SK-N-SH (cell line): Measurements from ENCODE around the gene SLC28A3. TPM values are rescaled to one million over a fixed set of nuclear protein-coding genes. Genes with fewer than 3 reads are reported as not detected.

Source experiments
- CTCF ChIA-PET: fragments of 300-600, 350-600 bp; formaldehyde crosslinking; extraction: SDS; loops from one replicate; lab custom pipeline; 2021; lab: Yijun Ruan, JAX
- POLR2A ChIA-PET: fragments of 350-600 bp; sonication (Branson Sonifier 250); formaldehyde crosslinking; extraction: SDS; loops from one replicate; lab custom pipeline; 2020; ENCODE audit warnings: antibody characterized with exemption, inconsistent platforms; lab: Yijun Ruan, JAX
- DNase-seq: peaks from one replicate; pipeline ENCODE4 v3.0.0; 2012
- H2AFZ ChIP-seq: fragments of 200-600 bp; sonication (generic); 2 replicates; pipeline ENCODE4 v1.8.1; 2016; ENCODE audit warnings: antibody characterized with exemption, mild to moderate bottlenecking, low read depth
- H3F3A ChIP-seq: fragments of 200-600 bp; sonication (generic); replicated peaks from 2 replicates; pipeline ENCODE3; 2016; ENCODE audit warnings: antibody characterized with exemption, mild to moderate bottlenecking; ENCODE audit not compliant: insufficient read depth
- H3K27ac ChIP-seq, 2 experiments: fragments of 200-500 bp in 1 of 2; fragments of 200-600 bp in 1 of 2; sonication (Bioruptor generic) in 1 of 2; sonication (generic), shearing (Covaris generic) in 1 of 2; 2 replicates each; pipeline versions ENCODE4 v1.5.1 to v1.6.1; 2014 to 2016; ENCODE audit warnings: low read depth in 2 of 2, inconsistent platforms in 1 of 2, low read length in 1 of 2, mild to moderate bottlenecking in 1 of 2, mixed read lengths in 1 of 2
- H3K27me3 ChIP-seq: fragments of 200-600 bp; sonication (generic), shearing (Covaris generic); 2 replicates; pipeline ENCODE4 v1.6.1; 2016; ENCODE audit warnings: mixed run types; ENCODE audit not compliant: insufficient read depth
- H3K36me3 ChIP-seq, 2 experiments: fragments of 200-500 bp in 1 of 2; fragments of 200-600 bp in 1 of 2; sonication (Bioruptor generic) in 1 of 2; sonication (generic) in 1 of 2; replicated peaks in 1 of 2; 2 replicates each; pipeline versions ENCODE3 to v1.5.1; 2014 to 2016; ENCODE audit warnings: low read length in 1 of 2, mild to moderate bottlenecking in 1 of 2; ENCODE audit not compliant: insufficient read depth in 2 of 2, control insufficient read depth in 1 of 2
- H3K4me1 ChIP-seq, 2 experiments: fragments of 200-500 bp in 1 of 2; fragments of 200-600 bp in 1 of 2; sonication (Bioruptor generic) in 1 of 2; sonication (generic), shearing (Covaris generic) in 1 of 2; 2 replicates each; pipeline versions ENCODE4 v1.5.1 to v1.6.1; 2014 to 2016; ENCODE audit warnings: low read depth in 1 of 2, low read length in 1 of 2, mixed run types in 1 of 2; ENCODE audit not compliant: insufficient read depth in 2 of 2, control insufficient read depth in 1 of 2
- H3K4me2 ChIP-seq: fragments of 200-600 bp; sonication (generic), shearing (Covaris generic); 2 replicates; pipeline ENCODE4 v1.6.1; 2017; ENCODE audit warnings: mixed run types
- H3K4me3 ChIP-seq, 2 experiments: fragments of 200-500 bp in 1 of 2; fragments of 200-600 bp in 1 of 2; sonication (Bioruptor generic) in 1 of 2; sonication (generic), shearing (Covaris generic) in 1 of 2; 2 replicates each; pipeline versions ENCODE4 v1.5.1 to v1.8.1; 2014 to 2016; ENCODE audit warnings: low read depth in 2 of 2, inconsistent platforms in 1 of 2, low read length in 1 of 2, mild to moderate bottlenecking in 1 of 2, mixed read lengths in 1 of 2, moderate library complexity in 1 of 2
- H3K79me2 ChIP-seq: fragments of 200-600 bp; sonication (generic); 2 replicates; pipeline ENCODE4 v1.8.1; 2017; ENCODE audit warnings: mild to moderate bottlenecking; ENCODE audit not compliant: insufficient read depth
- H3K9ac ChIP-seq: fragments of 200-600 bp; sonication (generic); 2 replicates; pipeline ENCODE4 v1.6.1; 2017; ENCODE audit warnings: mixed run types
- H3K9me2 ChIP-seq: fragments of 200-600 bp; sonication (generic); 2 replicates; pipeline ENCODE4 v1.6.1; 2017; ENCODE audit warnings: mixed run types
- H3K9me3 ChIP-seq: fragments of 200-600 bp; sonication (generic); 2 replicates; pipeline ENCODE4 v1.6.1; 2017; ENCODE audit warnings: mixed run types, mild to moderate bottlenecking, moderate library complexity
- H4K20me1 ChIP-seq: fragments of 200-600 bp; sonication (generic); 2 replicates; pipeline ENCODE4 v1.6.1; 2017; ENCODE audit warnings: mild to moderate bottlenecking, mixed run types; ENCODE audit not compliant: insufficient read depth
- CHD2 ChIP-seq: fragments of 150-350 bp; IDR thresholded peaks from 2 replicates; pipeline ENCODE4 v1.6.1; 2018; ENCODE audit warnings: low read length; ENCODE audit not compliant: partially characterized antibody
- ELF1 ChIP-seq: IDR thresholded peaks from 2 replicates; pipeline ENCODE4 v1.4.0; 2012
- EZH2phosphoT487 ChIP-seq: fragments of 200-600 bp; sonication (generic); IDR thresholded peaks from 2 replicates; pipeline ENCODE4 v1.6.1; 2017; ENCODE audit warnings: low read depth, mixed run types, mild to moderate bottlenecking, antibody characterized with exemption, moderate library complexity, borderline replicate concordance
- FOSL2 ChIP-seq: IDR thresholded peaks from 2 replicates; pipeline ENCODE4 v1.4.0; 2012; ENCODE audit warnings: low read depth, mild to moderate bottlenecking, moderate library complexity, borderline replicate concordance
- GABPA ChIP-seq: IDR thresholded peaks from 2 replicates; pipeline ENCODE4 v1.4.0; 2012; ENCODE audit warnings: low read depth, mild to moderate bottlenecking
- MAX ChIP-seq: IDR thresholded peaks from 2 replicates; pipeline ENCODE4 v1.4.0; 2012; ENCODE audit warnings: low read depth
- NRF1 ChIP-seq: IDR thresholded peaks from 2 replicates; pipeline ENCODE4 v1.6.1; 2012; ENCODE audit warnings: low read depth, mild to moderate bottlenecking, low read length
- POLR2AphosphoS5 ChIP-seq: IDR thresholded peaks from 2 replicates; pipeline ENCODE4 v1.6.1; 2012; ENCODE audit warnings: low read depth, low read length
- REST ChIP-seq: IDR thresholded peaks from 2 replicates; pipeline ENCODE4 v1.6.1; 2012; ENCODE audit warnings: mild to moderate bottlenecking, low read depth, low read length, moderate library complexity
- RFX5 ChIP-seq: IDR thresholded peaks from 2 replicates; pipeline ENCODE4 v1.6.1; 2012; ENCODE audit warnings: mild to moderate bottlenecking, improper control_type of control experiment, low read length
- SIN3A ChIP-seq: IDR thresholded peaks from 2 replicates; pipeline ENCODE4 v1.6.1; 2012; ENCODE audit warnings: low read depth, mild to moderate bottlenecking, low read length, moderate library complexity, borderline replicate concordance
- TAF1 ChIP-seq: IDR thresholded peaks from 2 replicates; pipeline ENCODE4 v1.6.1; 2012; ENCODE audit warnings: low read depth, mild to moderate bottlenecking, low read length, moderate library complexity, borderline replicate concordance
- TEAD4 ChIP-seq: IDR thresholded peaks from 2 replicates; pipeline ENCODE4 v1.4.0; 2012; ENCODE audit warnings: mild to moderate bottlenecking, borderline replicate concordance; ENCODE audit not compliant: insufficient read depth
- YY1 ChIP-seq: IDR thresholded peaks from 2 replicates; pipeline ENCODE4 v1.4.0; 2012; ENCODE audit warnings: low read depth, mild to moderate bottlenecking
- ZBTB33 ChIP-seq: IDR thresholded peaks from 2 replicates; pipeline ENCODE4 v1.4.0; 2012; ENCODE audit warnings: low read depth, borderline replicate concordance
- WGBS: methylation state at CpG from one replicate; pipeline ENCODE4 v1.1.6; 2017; ENCODE audit warnings: low lambda C conversion rate; 5-methylcytosine and 5-hydroxymethylcytosine counted together
- polyA plus RNA-seq, 3 experiments: library from polyadenylated mRNA; depleted of rRNA; stranded (reverse); fragments of >200 nt; gene quantifications; 2 replicates each; pipeline ENCODE4 v1.2.3, GENCODE V29; 2012
- TF ChIP-seq, protein P1 (sequence below): IDR thresholded peaks from 2 replicates; pipeline ENCODE4; 2012
- TF ChIP-seq, protein P2 (sequence below): fragments of 150-350 bp; IDR thresholded peaks from 2 replicates; pipeline ENCODE4 v1.6.1; 2017; ENCODE audit warnings: antibody characterized with exemption, low read length, low read depth, borderline replicate concordance
- TF ChIP-seq, protein P3 (sequence below): fragments of 200-600 bp; sonication (generic); IDR thresholded peaks from 2 replicates; pipeline ENCODE4 v1.6.1; 2017; ENCODE audit warnings: antibody characterized with exemption, mild to moderate bottlenecking, moderate library complexity

Gene SLC28A3
- polyA plus RNA-seq, 1 of the 3 experiments (the other 2 are of a cell fraction): 0.23 TPM

GRCh38 chr9:84264307-84265029 lies 76.1 kb downstream of the SLC28A3 start:
- H3K9me3 ChIP-seq: no peaks in the 10 kb centered on the region
- ChIA-PET CTCF (interaction anchor here (0.6 to 1.7 kb wide), 7 partner anchors 52 to 331 kb away, joined by 3 to 10 read pairs (median 3); no protein-coding TSS in a partner anchor), POLR2A (interaction anchor here (0.6 to 2.0 kb wide), 2 partner anchors 284 to 314 kb away, joined by 3 to 8 read pairs; partner anchors contain the start of genes HNRNPK and RMI1)
- H2AFZ ChIP-seq: no peak overlapping the region
- no peaks in the 10 kb centered on the region for H4K20me1 ChIP-seq
- TF ChIP-seq FOSL2: no peak
- TF ChIP-seq ZBTB33: no peak
- no peak for TF ChIP-seq TAF1
- TF ChIP-seq POLR2AphosphoS5: no peak
- no peak for TF ChIP-seq TEAD4
- TF ChIP-seq YY1: no peak
- no peak for TF ChIP-seq MAX
- no peak for TF ChIP-seq SIN3A
- TF ChIP-seq CHD2: no peak
- TF ChIP-seq REST: no peak
- TF ChIP-seq RFX5: no peak
- no peak for TF ChIP-seq EZH2phosphoT487
- TF ChIP-seq, protein P1, sequence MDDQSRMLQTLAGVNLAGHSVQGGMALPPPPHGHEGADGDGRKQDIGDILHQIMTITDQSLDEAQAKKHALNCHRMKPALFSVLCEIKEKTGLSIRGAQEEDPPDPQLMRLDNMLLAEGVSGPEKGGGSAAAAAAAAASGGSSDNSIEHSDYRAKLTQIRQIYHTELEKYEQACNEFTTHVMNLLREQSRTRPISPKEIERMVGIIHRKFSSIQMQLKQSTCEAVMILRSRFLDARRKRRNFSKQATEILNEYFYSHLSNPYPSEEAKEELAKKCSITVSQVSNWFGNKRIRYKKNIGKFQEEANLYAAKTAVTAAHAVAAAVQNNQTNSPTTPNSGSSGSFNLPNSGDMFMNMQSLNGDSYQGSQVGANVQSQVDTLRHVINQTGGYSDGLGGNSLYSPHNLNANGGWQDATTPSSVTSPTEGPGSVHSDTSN: no peak
- TF ChIP-seq ELF1: no peak
- TF ChIP-seq, protein P2, sequence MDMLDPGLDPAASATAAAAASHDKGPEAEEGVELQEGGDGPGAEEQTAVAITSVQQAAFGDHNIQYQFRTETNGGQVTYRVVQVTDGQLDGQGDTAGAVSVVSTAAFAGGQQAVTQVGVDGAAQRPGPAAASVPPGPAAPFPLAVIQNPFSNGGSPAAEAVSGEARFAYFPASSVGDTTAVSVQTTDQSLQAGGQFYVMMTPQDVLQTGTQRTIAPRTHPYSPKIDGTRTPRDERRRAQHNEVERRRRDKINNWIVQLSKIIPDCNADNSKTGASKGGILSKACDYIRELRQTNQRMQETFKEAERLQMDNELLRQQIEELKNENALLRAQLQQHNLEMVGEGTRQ: no peak
- TF ChIP-seq GABPA: no peak
- TF ChIP-seq NRF1: no peak
- TF ChIP-seq, protein P3, sequence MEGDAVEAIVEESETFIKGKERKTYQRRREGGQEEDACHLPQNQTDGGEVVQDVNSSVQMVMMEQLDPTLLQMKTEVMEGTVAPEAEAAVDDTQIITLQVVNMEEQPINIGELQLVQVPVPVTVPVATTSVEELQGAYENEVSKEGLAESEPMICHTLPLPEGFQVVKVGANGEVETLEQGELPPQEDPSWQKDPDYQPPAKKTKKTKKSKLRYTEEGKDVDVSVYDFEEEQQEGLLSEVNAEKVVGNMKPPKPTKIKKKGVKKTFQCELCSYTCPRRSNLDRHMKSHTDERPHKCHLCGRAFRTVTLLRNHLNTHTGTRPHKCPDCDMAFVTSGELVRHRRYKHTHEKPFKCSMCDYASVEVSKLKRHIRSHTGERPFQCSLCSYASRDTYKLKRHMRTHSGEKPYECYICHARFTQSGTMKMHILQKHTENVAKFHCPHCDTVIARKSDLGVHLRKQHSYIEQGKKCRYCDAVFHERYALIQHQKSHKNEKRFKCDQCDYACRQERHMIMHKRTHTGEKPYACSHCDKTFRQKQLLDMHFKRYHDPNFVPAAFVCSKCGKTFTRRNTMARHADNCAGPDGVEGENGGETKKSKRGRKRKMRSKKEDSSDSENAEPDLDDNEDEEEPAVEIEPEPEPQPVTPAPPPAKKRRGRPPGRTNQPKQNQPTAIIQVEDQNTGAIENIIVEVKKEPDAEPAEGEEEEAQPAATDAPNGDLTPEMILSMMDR: no peak
- no peak overlapping the region for H3K4me2 ChIP-seq
- no peaks in the 10 kb centered on the region; a peak in 1 of 4 replicates for H3K4me1 ChIP-seq
- WGBS: 76% methylated on average over 3 of the region's 3 CpGs
- H3K79me2 ChIP-seq: no peaks in the 10 kb centered on the region
- H3K27me3 ChIP-seq: no peaks in the 10 kb centered on the region
- no peak for DNase-seq
- H3K36me3 ChIP-seq: no peaks in the 10 kb centered on the region
- H3K9ac ChIP-seq: no peak overlapping the region
- no peak overlapping the region for H3K4me3 ChIP-seq
- H3K9me2 ChIP-seq: no peaks in the 10 kb centered on the region
- no peaks in the 10 kb centered on the region for H3F3A ChIP-seq
- H3K27ac ChIP-seq: no peak overlapping the region
